Panc1 (cell line): ENCODE measurements around the gene ATRN.

Experiments
- POLR2AphosphoS5 ChIP-seq: IDR thresholded peaks from 2 replicates; pipeline ENCODE4 v1.6.1; 2012; ENCODE audit warnings: mild to moderate bottlenecking, low read depth, low read length, moderate library complexity
- REST ChIP-seq, 2 experiments: IDR thresholded peaks; 2 replicates each; pipeline ENCODE4 v1.6.1; 2011 to 2012; ENCODE audit warnings: low read depth in 2 of 2, control low read depth in 1 of 2, low read length in 1 of 2, mild to moderate bottlenecking in 1 of 2, moderate library complexity in 1 of 2; ENCODE audit not compliant: insufficient read depth in 1 of 2
- SIN3A ChIP-seq: IDR thresholded peaks from 2 replicates; pipeline ENCODE4 v1.6.1; 2012; ENCODE audit warnings: low read depth, mild to moderate bottlenecking, low read length, moderate library complexity, borderline replicate concordance; ENCODE audit not compliant: insufficient read depth
- TCF7L2 ChIP-seq: IDR thresholded peaks from 2 replicates; pipeline ENCODE4 v1.6.1; 2011; ENCODE audit warnings: mild to moderate bottlenecking, low read depth, low read length, inconsistent platforms
- TF ChIP-seq, protein P1 (sequence below): fragments of 450-650 bp; IDR thresholded peaks from 2 replicates; pipeline ENCODE4 v1.5.1; 2017; ENCODE audit warnings: mild to moderate bottlenecking

- TF ChIP-seq, protein P1, sequence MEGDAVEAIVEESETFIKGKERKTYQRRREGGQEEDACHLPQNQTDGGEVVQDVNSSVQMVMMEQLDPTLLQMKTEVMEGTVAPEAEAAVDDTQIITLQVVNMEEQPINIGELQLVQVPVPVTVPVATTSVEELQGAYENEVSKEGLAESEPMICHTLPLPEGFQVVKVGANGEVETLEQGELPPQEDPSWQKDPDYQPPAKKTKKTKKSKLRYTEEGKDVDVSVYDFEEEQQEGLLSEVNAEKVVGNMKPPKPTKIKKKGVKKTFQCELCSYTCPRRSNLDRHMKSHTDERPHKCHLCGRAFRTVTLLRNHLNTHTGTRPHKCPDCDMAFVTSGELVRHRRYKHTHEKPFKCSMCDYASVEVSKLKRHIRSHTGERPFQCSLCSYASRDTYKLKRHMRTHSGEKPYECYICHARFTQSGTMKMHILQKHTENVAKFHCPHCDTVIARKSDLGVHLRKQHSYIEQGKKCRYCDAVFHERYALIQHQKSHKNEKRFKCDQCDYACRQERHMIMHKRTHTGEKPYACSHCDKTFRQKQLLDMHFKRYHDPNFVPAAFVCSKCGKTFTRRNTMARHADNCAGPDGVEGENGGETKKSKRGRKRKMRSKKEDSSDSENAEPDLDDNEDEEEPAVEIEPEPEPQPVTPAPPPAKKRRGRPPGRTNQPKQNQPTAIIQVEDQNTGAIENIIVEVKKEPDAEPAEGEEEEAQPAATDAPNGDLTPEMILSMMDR, result no peak
- TF ChIP-seq SIN3A, result no peak
- no peak for TF ChIP-seq REST (IDR thresholded peaks at IDR 0.05; ENCODE audit: insufficient read depth in 1 of 2, low read depth in 2 of 2, low read length in 1 of 2)
- no peak for TF ChIP-seq TCF7L2
- no peak for TF ChIP-seq POLR2AphosphoS5
Observed at GRCh38 chr20:3551681-3552434, 81.0 kb downstream of the ATRN start.
